ENCODE measurements around the gene PADI6. TPM values are rescaled to one million over a fixed set of nuclear protein-coding genes. Genes with fewer than 3 reads are reported as not detected.
"Not testable (repeated sequence)": the region's sequence is repeated elsewhere in the genome, so short reads cannot be mapped to it uniquely, and the experiment has no call there.

The PADI6 gene
- total and polyA plus RNA-seq, 2 of the 8 experiments (the other 6 are each of a cell fraction or from before 2014, with no cell fraction given), result not detected

DNA sequence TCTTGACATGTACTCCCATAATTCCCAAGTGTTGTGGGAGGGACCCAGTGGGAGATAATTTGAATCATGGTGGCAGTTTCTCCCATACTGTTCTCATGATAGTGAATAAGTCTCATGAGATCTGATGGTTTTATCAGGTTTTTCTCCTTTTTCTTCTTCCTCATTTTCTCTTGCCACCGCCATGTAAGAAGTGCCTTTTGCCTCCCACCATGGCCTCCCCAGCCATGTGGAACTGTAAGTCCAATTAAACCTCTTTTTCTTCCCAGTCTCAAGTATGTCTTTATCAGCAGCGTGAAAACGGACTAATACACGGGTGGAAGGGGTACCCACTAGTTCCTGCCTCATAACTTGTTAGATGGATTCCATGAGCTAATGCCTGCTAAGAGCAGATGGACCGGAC, 26.5 kb upstream of the PADI6 start:
- not testable (repeated sequence) for H3K4me1 ChIP-seq (replicated peaks in 1 of 4; ENCODE audit: control insufficient read depth in 3 of 4, insufficient read depth in 4 of 4, low read length in 3 of 4); H2BK15ac ChIP-seq (ENCODE audit: low read length); H3K79me1 ChIP-seq (ENCODE audit: low read depth, low read length); H3K4ac ChIP-seq (replicated peaks; ENCODE audit: insufficient read length, low read depth, low read length); H4K8ac ChIP-seq (ENCODE audit: extremely low read depth, insufficient read depth, low read length); DNase-seq (ENCODE audit: low read depth in 1 of 2, low spot score in 2 of 2); H2BK5ac ChIP-seq (ENCODE audit: low read depth, low read length); H3K18ac ChIP-seq (ENCODE audit: extremely low read depth, low read length); H4K91ac ChIP-seq (replicated peaks; ENCODE audit: insufficient read length, low read length); H3K4me2 ChIP-seq (ENCODE audit: insufficient read depth in 1 of 2, low read depth in 2 of 2, low read length in 2 of 2); H2BK120ac ChIP-seq (replicated peaks; ENCODE audit: low read depth, low read length); FAIRE-seq; H3K4me3 ChIP-seq (ENCODE audit: extremely low read depth in 1 of 4, insufficient read depth in 2 of 4, low read depth in 3 of 4, low read length in 4 of 4); H4K5ac ChIP-seq (ENCODE audit: insufficient read length, low read depth, low read length); H2BK12ac ChIP-seq (ENCODE audit: low read depth, low read length); H2AK5ac ChIP-seq (ENCODE audit: low read depth, low read length); H3K23me2 ChIP-seq (ENCODE audit: low read depth, low read length); H3K36me3 ChIP-seq (ENCODE audit: control insufficient read depth in 2 of 4, insufficient read depth in 4 of 4, low read length in 3 of 4); H3K9me3 ChIP-seq (ENCODE audit: insufficient read depth in 2 of 2, low read depth in 1 of 2, low read length in 1 of 2); H4K20me1 ChIP-seq (replicated peaks in 1 of 2; ENCODE audit: control insufficient read depth in 1 of 2, insufficient read depth in 2 of 2, low read length in 2 of 2); H3K23ac ChIP-seq (ENCODE audit: insufficient read length); H2AFZ ChIP-seq (ENCODE audit: low read length); H3K14ac ChIP-seq (ENCODE audit: insufficient read length); H3K9ac ChIP-seq (replicated peaks in 1 of 4; ENCODE audit: extremely low read depth in 1 of 4, low read depth in 3 of 4, low read length in 3 of 4); H3K79me2 ChIP-seq (ENCODE audit: control insufficient read depth in 1 of 2, insufficient read depth in 2 of 2, low read length in 2 of 2); H3K56ac ChIP-seq (replicated peaks; ENCODE audit: insufficient read length, low read depth, low read length); H3K27me3 ChIP-seq (replicated peaks in 1 of 4; ENCODE audit: control insufficient read depth in 3 of 4, extremely low read depth in 1 of 4, insufficient read depth in 3 of 4, low read length in 3 of 4); H3K27ac ChIP-seq (ENCODE audit: low read depth, low read length); H2BK20ac ChIP-seq (ENCODE audit: low read length)
- ChIA-PET CTCF (ENCODE audit: partially characterized antibody) (interaction anchor here (1.3 to 3.0 kb wide), 2 partner anchors 10 to 28 kb away, joined by 3 to 14 read pairs; no protein-coding TSS in a partner anchor), POLR2A (ENCODE audit: partially characterized antibody) (interaction anchor here (1.2 kb wide), 1 partner anchor 60 kb away, joined by 3 read pairs; no protein-coding TSS in a partner anchor)
- 91% methylated on average over 5 of the region's 5 CpGs; no CpG with 5 or more reads in 1 of the 2 experiments for WGBS, 2 experiments (ENCODE audit: extremely low coverage in 1 of 2, insufficient coverage in 1 of 2, insufficient read length in 1 of 2, insufficient replicate concordance in 2 of 2, low coverage in 1 of 2, low lambda C conversion rate in 2 of 2, missing lambda C conversion rate in 1 of 2)
